GM12878 (cell line): ENCODE results near the gene FGD6.

Source experiments
- ATF2 ChIP-seq: IDR thresholded peaks from 2 replicates; pipeline ENCODE4 v1.6.1; 2012; ENCODE audit warnings: low read length, inconsistent platforms
- CHD1 ChIP-seq: IDR thresholded peaks from 2 replicates; pipeline ENCODE4 v1.6.1; 2012; ENCODE audit warnings: low read depth, low read length, improper control_type of control experiment
- CTCF ChIP-seq, 3 experiments: IDR thresholded peaks in 2 of 3; conservative IDR thresholded peaks in 1 of 3; 2 replicates each; pipeline ENCODE4 v1.5.1; 2011; ENCODE audit warnings: low read depth in 3 of 3, low read length in 3 of 3, mild to moderate bottlenecking in 3 of 3, control low read depth in 2 of 3, moderate library complexity in 2 of 3, inconsistent platforms in 1 of 3, mixed read lengths in 1 of 3; ENCODE audit not compliant: control insufficient read depth in 2 of 3, insufficient read depth in 1 of 3; ENCODE audit errors: extremely low read depth in 1 of 3
- MXI1 ChIP-seq: fragments of 150-350 bp; IDR thresholded peaks from 2 replicates; pipeline ENCODE4 v1.6.1; 2011; ENCODE audit warnings: low read depth, mild to moderate bottlenecking, inconsistent platforms, low read length, improper control_type of control experiment
- NBN ChIP-seq: fragments of 450-650 bp; IDR thresholded peaks from 2 replicates; pipeline ENCODE4 v1.6.1; 2016
- NFXL1 ChIP-seq: fragments of 450-650 bp; IDR thresholded peaks from 2 replicates; pipeline ENCODE4 v1.6.1; 2017; ENCODE audit warnings: antibody characterized with exemption, mild to moderate bottlenecking, borderline replicate concordance
- REST ChIP-seq: IDR thresholded peaks from 2 replicates; pipeline ENCODE4 v1.6.1; 2012; ENCODE audit warnings: mild to moderate bottlenecking, low read depth, low read length
- ZBTB33 ChIP-seq: fragments of 450-650 bp; IDR thresholded peaks from 2 replicates; pipeline ENCODE4 v1.6.1; 2017; ENCODE audit warnings: mild to moderate bottlenecking

- TF ChIP-seq MXI1 (no peak), CTCF (IDR thresholded peaks at IDR 0.05 in 2 of 3, conservative IDR thresholded peaks at IDR 0.05 in 1 of 3; ENCODE audit: control insufficient read depth in 2 of 3, extremely low read depth in 1 of 3, insufficient read depth in 1 of 3, low read depth in 3 of 3, low read length in 3 of 3) (no peak), NBN (no peak), REST (no peak), NFXL1 (no peak), ZBTB33 (no peak), CHD1 (no peak), ATF2 (no peak)
Measured at GRCh38 chr12:95089462-95089861, 127.8 kb downstream of the FGD6 start.
